Activated CD4-positive, CD25-positive, alpha-beta regulatory T cell treated with anti-CD3 and anti-CD28 coated beads, Interleukin-2, amount 50 U/mL, for 72 hours (primary cell): ENCODE measurements around the gene AFG1L.
"Not testable (repeated sequence)": the region's sequence is repeated elsewhere in the genome, so short reads cannot be mapped to it uniquely, and the experiment has no call there.

Source experiments
- DNase-seq: peaks from one replicate; pipeline ENCODE4 v3.0.0; 2021

Gene AFG1L

DNA sequence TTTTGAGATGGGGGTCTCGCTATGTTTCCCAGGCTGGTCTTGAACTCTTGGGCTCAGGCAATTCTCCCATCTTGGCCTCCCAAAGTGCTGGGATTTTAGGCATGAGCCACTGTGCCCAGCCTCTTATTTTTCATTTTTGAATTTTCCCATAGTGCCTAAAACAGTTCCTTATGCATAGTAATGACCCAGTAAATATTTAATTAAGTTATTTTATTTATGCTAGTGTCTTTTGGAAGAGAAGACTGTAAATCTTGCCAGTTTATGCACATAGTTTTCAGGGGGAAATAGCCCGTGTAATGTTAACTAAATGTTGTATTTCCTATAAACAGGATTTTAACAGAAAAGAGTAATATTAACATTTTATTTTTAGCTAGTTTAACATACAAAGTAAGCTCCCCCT, 60.3 kb downstream of the AFG1L start:
- no peak for DNase-seq

GRCh38 chr6:108355890-108356289, 61.0 kb downstream of the AFG1L start:
- DNase-seq = no peak

DNA sequence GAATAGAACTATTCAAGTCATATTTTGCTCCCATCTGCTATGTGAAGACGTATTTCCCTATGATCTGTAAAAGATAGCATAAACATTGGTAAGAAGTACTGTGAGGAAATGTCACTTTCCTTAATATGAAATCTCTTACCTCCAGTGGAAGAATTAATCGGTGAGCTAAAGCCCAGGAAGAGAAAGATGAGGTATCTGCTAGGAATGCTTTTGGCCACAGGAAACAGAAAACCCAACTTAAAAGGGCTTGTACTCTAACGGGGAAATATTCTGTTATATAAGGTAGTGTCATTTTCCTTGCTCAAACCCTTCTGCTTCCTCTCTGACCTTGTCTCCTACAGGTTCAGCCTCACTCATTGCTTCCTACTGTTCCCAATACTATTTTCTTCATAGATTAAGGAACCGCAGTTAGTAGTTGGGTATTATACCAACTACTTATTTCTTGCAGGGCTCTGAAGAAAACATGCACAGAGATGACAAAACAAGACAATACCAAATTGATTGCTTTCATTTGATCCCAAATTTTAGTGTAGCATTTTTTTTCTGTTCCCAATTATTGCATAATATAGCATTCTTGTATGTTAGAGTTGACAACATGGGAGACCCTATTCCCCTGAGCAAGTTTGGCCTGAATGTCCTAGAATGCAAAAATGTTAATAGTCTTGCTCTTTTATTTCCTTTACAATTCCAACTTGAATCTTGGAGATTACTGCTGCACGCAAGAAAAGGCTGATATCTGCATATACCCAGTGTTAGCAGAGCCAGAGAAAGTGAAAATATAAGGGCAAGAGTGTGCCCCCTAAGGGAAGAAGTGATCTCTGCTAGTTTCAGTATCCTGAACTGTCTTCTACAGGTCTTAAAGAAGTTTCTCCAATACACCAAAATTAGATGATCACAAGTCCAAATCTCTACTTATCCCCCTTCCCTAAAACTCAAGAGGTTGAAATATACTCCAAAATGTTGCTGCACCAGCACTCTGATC, 65.3 kb downstream of the AFG1L start:
- DNase-seq = no peak

GRCh38 chr6:108360919-108361311, 66.1 kb downstream of the AFG1L start:
- DNase-seq = no peak

GRCh38 chr6:108361312-108361932, 66.6 kb downstream of the AFG1L start:
- no peak for DNase-seq

GRCh38 chr6:108362455-108362854, 67.6 kb downstream of the AFG1L start:
- DNase-seq = no peak

DNA sequence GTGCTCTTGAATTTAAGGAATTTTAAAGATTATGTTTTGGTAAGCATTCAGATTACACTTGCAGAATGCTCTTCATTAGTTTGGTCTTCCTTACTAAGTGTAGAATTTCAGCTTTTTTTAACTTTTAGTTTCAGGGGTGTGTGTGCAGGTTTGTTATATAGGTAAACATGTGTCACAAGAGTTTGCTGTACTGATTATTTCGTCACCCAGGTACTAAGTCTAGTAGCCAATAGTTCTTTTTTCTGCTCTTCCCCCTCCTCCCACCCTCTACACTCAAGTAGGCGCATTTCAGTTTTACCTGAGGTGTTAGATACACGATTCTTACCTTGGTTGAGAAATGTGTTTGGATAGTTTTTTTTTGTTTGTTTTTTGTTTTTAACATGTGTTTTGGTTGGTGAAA, 68.3 kb downstream of the AFG1L start:
- DNase-seq = no peak

DNA sequence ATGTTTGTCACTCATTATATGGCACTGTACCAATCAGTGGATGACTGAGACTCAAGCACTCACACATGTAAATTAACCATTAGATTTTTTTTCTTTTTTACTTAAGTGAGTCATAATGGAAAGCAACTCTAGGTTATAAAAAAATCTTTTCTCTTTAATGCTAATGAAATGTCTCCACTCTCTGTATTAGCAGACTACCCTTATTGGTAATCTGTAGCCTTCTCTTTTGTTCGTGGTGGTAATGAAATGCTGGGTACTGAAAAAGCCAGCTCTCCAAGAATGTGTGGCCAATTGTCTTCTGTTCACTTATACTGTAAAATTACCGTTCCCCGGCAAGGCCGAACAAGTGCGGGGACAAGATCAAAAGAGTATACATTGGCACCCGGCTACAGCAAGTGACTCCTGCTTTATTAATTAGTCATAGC, 69.0 kb downstream of the AFG1L start:
- no peak for DNase-seq

DNA sequence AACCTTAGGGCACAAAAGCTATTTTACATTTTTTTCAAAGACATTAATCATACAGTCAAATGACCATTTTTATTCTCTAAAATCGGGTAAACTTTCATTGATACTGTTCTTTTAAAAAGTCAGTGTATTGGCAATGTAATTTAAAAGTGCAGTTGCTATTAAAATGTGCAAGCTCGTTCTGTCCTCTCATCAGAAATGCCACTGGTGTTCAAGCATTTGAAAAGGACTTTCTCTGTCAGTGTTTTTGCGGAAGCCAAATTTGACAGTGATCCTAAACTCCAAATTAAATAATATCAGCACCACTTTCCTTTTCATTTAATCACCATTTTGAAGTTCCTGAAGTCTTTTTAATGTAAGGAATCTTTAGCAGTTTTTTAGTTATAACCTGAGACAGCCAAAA, 69.6 kb downstream of the AFG1L start:
- no peak for DNase-seq

- no peak for DNase-seq
Measured at GRCh38 chr6:108365478-108365877, 70.6 kb downstream of the AFG1L start.

DNA sequence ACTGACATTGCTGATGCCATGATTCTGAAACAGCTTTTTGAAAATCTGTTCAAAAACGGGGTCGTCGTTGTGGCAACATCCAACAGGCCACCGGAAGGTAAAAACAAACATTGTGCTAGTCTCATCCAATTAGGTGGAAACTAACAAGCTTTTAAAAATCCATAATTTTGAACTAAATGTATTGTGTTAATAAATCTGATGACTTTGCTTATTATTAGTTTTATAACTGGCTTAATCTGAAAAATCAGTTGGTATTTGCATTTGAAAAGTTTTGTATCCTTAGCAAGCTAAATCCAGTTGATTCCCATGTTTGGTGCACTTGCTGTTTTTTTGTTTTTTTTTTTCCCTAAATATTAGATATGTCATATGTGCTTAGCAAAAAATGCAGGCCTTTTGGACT, 71.4 kb downstream of the AFG1L start:
- no peak for DNase-seq

GRCh38 chr6:108368431-108369030, 73.7 kb downstream of the AFG1L start:
- DNase-seq = no peak

- no peak for DNase-seq
Measured at GRCh38 chr6:108380876-108381275, 86.0 kb downstream of the AFG1L start.

DNA sequence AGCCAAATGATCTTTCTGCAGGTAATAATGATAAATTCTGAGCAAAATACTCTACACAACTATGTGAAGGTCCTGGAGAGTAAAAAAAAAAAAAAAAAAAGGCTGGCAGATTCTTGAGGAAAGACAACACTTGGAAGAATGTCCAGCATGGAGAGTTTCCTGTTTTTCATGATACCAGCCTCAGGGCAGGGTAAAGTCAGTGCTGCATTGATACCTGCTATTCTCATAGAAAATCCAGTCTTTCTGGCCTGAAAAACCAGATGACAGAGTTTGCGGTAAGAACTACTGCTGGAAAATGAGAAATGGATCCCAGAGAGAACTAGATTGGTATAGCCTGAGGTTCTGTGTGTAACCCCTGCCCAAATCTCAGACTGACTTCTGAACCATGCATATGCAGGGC, 89.1 kb downstream of the AFG1L start:
- no peak for DNase-seq

DNA sequence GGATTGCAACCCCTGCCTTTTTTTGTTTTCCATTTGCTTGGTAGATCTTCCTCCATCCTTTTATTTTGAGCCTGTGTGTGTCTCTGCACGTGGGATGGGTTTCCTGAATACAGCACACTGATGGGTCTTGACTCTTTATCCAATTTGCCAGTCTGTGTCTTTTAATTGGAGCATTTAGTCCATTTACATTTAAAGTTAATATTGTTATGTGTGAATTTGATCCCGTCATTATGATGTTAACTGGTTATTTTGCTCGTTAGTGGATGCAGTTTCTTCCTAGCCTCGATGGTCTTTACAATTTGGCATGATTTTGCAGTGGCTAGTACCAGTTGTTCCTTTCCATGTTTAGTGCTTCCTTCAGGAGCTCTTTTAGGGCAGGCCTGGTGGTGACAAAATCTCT, 94.3 kb downstream of the AFG1L start:
- DNase-seq = not testable (repeated sequence)

DNA sequence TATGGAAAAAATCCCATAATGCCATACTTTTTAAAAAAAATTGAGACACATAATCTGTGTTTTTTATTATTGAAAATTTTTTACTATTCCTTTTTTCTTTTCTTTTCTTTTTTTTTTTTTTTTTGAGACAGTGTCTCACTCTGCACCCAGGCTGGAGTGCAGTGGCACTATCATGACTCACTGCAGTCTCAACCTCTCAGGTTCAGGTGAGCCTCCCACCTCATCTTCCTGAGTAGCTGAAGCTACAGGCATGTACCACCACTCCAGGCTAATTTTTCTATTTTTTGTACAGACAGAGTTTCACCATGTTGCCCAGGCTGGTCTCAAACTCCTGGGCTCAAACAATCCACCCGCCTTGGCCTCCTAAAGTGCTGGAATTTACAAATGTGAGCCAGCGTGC, 100.4 kb downstream of the AFG1L start:
- no peak for DNase-seq

GRCh38 chr6:108403236-108403635, 108.4 kb downstream of the AFG1L start:
- no peak for DNase-seq

DNA sequence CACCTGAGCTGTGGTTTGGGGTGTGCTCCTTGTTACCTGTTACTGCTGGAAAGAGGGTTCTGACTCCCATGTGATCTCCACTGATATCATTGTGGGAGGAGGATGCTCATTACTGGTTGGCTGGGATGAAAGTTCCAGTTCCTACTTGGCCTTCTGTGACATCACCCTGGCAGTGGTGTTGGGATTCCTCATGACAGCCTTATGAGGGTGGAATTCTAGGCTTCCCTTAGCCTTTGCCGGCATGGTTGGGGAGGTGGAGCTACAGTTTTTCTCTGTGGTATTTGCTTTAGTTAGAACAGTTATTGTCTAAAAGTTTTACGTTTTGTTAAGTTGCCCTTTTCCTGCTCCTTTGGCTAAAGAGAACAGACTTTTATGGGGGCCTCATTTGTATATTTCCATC, 112.1 kb downstream of the AFG1L start:
- DNase-seq = no peak

DNA sequence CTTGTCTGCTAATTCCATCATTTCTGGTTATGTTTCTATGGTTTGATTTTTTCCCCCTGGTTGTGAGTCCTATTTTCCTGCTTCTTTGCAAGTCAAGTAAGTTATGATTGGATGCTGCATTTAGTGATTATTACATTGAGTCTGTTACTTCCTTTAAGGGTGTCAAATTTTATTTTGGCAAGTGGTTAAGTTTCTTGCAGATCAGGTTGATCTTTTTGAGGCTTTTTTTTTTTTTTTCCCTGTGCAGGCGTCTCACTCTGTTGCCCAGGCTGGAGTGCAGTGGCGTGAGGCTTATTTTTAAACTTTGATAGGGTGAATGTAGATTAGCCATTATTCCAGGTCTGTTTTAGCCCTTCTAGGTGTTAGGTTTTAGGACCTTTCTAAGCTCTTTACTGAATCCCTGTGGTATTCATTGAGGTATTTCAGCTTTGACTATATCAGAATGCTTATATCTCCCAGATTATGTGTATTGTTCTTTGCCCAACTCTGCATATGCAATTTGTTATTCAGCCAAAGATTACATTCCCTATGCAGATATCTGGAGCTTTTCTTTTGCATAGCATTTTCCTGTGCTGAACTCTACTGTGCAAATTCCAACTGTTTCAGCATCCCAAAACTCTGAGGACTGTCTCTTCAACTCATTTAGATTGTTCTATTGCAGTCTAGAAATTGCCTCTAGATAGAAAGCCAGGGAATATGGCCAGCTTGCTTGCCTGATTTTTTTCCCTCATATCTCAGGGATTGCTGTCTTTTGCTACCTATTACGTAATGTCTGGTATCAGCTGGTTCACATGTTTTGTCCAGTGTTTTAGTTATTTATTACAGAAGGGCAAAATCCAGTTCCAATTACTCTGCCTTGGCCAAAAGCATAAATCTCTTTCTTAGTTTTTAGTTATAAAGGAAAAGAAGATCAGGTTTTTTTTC, 113.3 kb downstream of the AFG1L start:
- DNase-seq = no peak

DNA sequence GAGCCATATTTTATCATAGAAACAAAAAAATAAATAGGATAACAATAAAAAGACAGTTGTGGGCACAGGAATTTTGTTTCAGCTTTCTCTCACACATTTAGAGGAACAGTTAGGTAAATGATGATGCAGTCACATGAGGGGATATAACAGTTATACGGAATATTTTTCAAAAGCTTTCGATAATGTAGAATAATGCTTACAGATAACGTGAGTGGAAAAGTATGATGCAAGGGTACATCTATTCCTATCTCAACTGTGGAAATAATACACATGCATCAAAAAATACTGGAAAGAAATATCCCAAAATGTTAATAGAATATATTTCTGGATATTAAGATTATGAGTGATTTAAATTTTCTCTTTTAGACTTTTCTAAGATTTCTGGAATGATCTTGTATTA, 114.0 kb downstream of the AFG1L start:
- DNase-seq = no peak

GRCh38 chr6:108416047-108416833, 121.4 kb downstream of the AFG1L start:
- DNase-seq = not testable (repeated sequence)

GRCh38 chr6:108417027-108417426, 122.2 kb downstream of the AFG1L start:
- no peak for DNase-seq
